GM23338 (cell line): ENCODE measurements around the gene TFIP11. TPM values are rescaled to one million over a fixed set of nuclear protein-coding genes. Genes with fewer than 3 reads are reported as not detected.

Source experiments
- ATAC-seq: fragments of 200-7000 bp; cut with Tn5 transposase; 3 replicates; pipeline ENCODE4 v1.9.1; 2020
- DNase-seq: peaks from one replicate; pipeline ENCODE4 v3.0.0-alpha.2; 2015; ENCODE audit warnings: low spot score
- H2AFZ ChIP-seq: fragments of 200-600 bp; sonication (generic); 2 replicates; pipeline ENCODE4 v1.8.0; 2016; ENCODE audit warnings: antibody characterized with exemption, mild to moderate bottlenecking, moderate library complexity
- H3F3A ChIP-seq: fragments of 200-600 bp; sonication (generic); replicated peaks from 2 replicates; pipeline ENCODE4 v1.8.0; 2017; ENCODE audit warnings: antibody characterized with exemption, mixed run types, low read depth
- H3K27ac ChIP-seq: fragments of 200-600 bp; sonication (generic); 2 replicates; pipeline ENCODE4 v1.6.1; 2016; ENCODE audit warnings: low read depth
- H3K27me3 ChIP-seq: fragments of 200-600 bp; sonication (generic); 2 replicates; pipeline ENCODE4 v1.8.0; 2016; ENCODE audit warnings: mild to moderate bottlenecking, mixed run types, moderate library complexity; ENCODE audit not compliant: insufficient read depth
- H3K36me3 ChIP-seq: fragments of 200-600 bp; sonication (generic); 2 replicates; pipeline ENCODE4 v1.8.0; 2016; ENCODE audit warnings: mild to moderate bottlenecking; ENCODE audit not compliant: insufficient read depth
- H3K4me1 ChIP-seq: fragments of 200-600 bp; sonication (generic); 2 replicates; pipeline ENCODE4 v1.8.0; 2016; ENCODE audit warnings: mild to moderate bottlenecking, moderate library complexity; ENCODE audit not compliant: insufficient read depth
- H3K4me2 ChIP-seq: fragments of 200-600 bp; sonication (generic); 2 replicates; pipeline ENCODE4 v1.7.1; 2017; ENCODE audit warnings: mixed run types
- H3K4me3 ChIP-seq: fragments of 200-600 bp; sonication (generic); 2 replicates; pipeline ENCODE4 v1.6.1; 2016; ENCODE audit warnings: mixed run types
- H3K79me2 ChIP-seq: fragments of 200-600 bp; sonication (generic); replicated peaks from 2 replicates; pipeline ENCODE4 v1.8.0; 2017; ENCODE audit warnings: mild to moderate bottlenecking; ENCODE audit not compliant: insufficient read depth
- H3K9me2 ChIP-seq: fragments of 200-600 bp; sonication (generic); 2 replicates; pipeline ENCODE4 v1.8.0; 2017; ENCODE audit not compliant: insufficient read depth
- H4K20me1 ChIP-seq: fragments of 200-600 bp; sonication (generic); replicated peaks from 2 replicates; pipeline ENCODE4 v1.8.0; 2017; ENCODE audit warnings: mild to moderate bottlenecking; ENCODE audit not compliant: insufficient read depth
- H3K27ac Mint-ChIP-seq: 2 replicates; pipeline ENCODE4 v1.8.0; 2020; ENCODE audit warnings: inconsistent platforms, mild to moderate bottlenecking, moderate library complexity, mixed read lengths
- H3K27me3 Mint-ChIP-seq: 3 replicates; pipeline ENCODE4 v1.8.0; 2022; ENCODE audit warnings: low read depth, mild to moderate bottlenecking, moderate library complexity, mixed read lengths, inconsistent platforms; ENCODE audit not compliant: insufficient read depth, poor library complexity
- H3K36me3 Mint-ChIP-seq: 3 replicates; pipeline ENCODE4 v1.8.0; 2021; ENCODE audit warnings: low read depth, mild to moderate bottlenecking, inconsistent platforms, moderate library complexity, mixed read lengths
- H3K4me1 Mint-ChIP-seq: 3 replicates; pipeline ENCODE4 v1.8.0; 2020; ENCODE audit warnings: mild to moderate bottlenecking, inconsistent platforms, mixed read lengths
- H3K4me3 Mint-ChIP-seq: 3 replicates; pipeline ENCODE4 v1.8.0; 2021; ENCODE audit warnings: moderate library complexity, mild to moderate bottlenecking, inconsistent platforms, mixed read lengths
- H3K9me3 Mint-ChIP-seq: 3 replicates; pipeline ENCODE4 v1.8.0; 2020; ENCODE audit warnings: moderate library complexity, mild to moderate bottlenecking, inconsistent platforms, mixed read lengths
- CREB1 ChIP-seq: fragments of 250-450 bp; sonication (Bioruptor Pico); IDR thresholded peaks from 2 replicates; pipeline ENCODE4 v1.5.0; 2020; ENCODE audit warnings: low read depth, mild to moderate bottlenecking, moderate library complexity
- CTCF ChIP-seq, 2 experiments: fragments of 200-600 bp in 1 of 2; sonication (generic) in 1 of 2; conservative IDR thresholded peaks; 2 replicates each; pipeline versions ENCODE4 v1.5.1 to v1.6.1; 2016 to 2017; ENCODE audit warnings: antibody characterized with exemption in 2 of 2, low read depth in 2 of 2, mild to moderate bottlenecking in 2 of 2, moderate library complexity in 1 of 2
- EZH2phosphoT487 ChIP-seq: fragments of 200-600 bp; sonication (generic); IDR thresholded peaks from one replicate; pipeline ENCODE4 v1.8.1; 2018; ENCODE audit warnings: antibody characterized with exemption; ENCODE audit not compliant: unreplicated experiment
- JUNB ChIP-seq: IDR thresholded peaks from one replicate; pipeline ENCODE4 v1.6.1; 2016; ENCODE audit warnings: antibody characterized with exemption; ENCODE audit not compliant: unreplicated experiment
- NANOG ChIP-seq: IDR thresholded peaks from 2 replicates; pipeline ENCODE4 v1.6.1; 2016; ENCODE audit warnings: antibody characterized with exemption, borderline replicate concordance
- POLR2AphosphoS5 ChIP-seq: IDR thresholded peaks from 2 replicates; pipeline ENCODE4 v1.6.1; 2016; ENCODE audit warnings: antibody characterized with exemption, low read depth
- STAT1 ChIP-seq: IDR thresholded peaks from one replicate; pipeline ENCODE4 v1.6.1; 2016; ENCODE audit warnings: antibody characterized with exemption; ENCODE audit not compliant: unreplicated experiment
- ZNF114 ChIP-seq: fragments of 250-450 bp; sonication (Bioruptor Pico); IDR thresholded peaks from 2 replicates; pipeline ENCODE4 v1.5.0; 2020; ENCODE audit warnings: mild to moderate bottlenecking, moderate library complexity
- ZNF331 ChIP-seq: fragments of 250-450 bp; sonication (Bioruptor Pico); IDR thresholded peaks from 2 replicates; pipeline ENCODE4 v1.5.0; 2020; ENCODE audit warnings: low read depth, mild to moderate bottlenecking, moderate library complexity
- ZNF462 ChIP-seq: fragments of 250-450 bp; sonication (Bioruptor Pico); IDR thresholded peaks from 2 replicates; pipeline ENCODE4 v1.5.0; 2020; ENCODE audit warnings: mild to moderate bottlenecking, moderate library complexity
- polyA plus RNA-seq: library from polyadenylated mRNA; unstranded; fragments of >200 nt; fragmentation: Nextera tagmentation; extraction: Ambion mirVana; gene quantifications from 2 replicates; pipeline ENCODE4 v1.2.1, GENCODE V29; 2016
- total RNA-seq: library from RNA; depleted of rRNA; stranded (reverse); fragments of >200 nt; shearing (Covaris generic); gene quantifications from 2 replicates; pipeline ENCODE4 v1.2.3, GENCODE V29; 2014

TFIP11 gene
- total and polyA plus RNA-seq, 2 experiments from 2014 or later: 17.1 to 26.2 TPM

- peaks cover 25% of the 10 kb centered on the region for H3K36me3 ChIP-seq
- DNase-seq (no peak), ATAC-seq (no peak)
- Mint-ChIP-seq H3K4me1 (peaks cover 43% of the 10 kb centered on the region), H3K9me3 (0 out of 3 replicates have a peak, but pooled peaks cover 2% of the 10 kb centered on the region), H3K36me3 (peaks cover 33% of the 10 kb centered on the region), H3K27ac (peak overlapping the region; percentile 45), H3K4me3 (peak overlapping the region; percentile 23; the same call in 1 of the 3 replicates), H3K27me3 (peaks cover 2% of the 10 kb centered on the region)
- H3K9me2 ChIP-seq: no peaks in the 10 kb centered on the region
- peak overlapping the region; percentile 41; the same call in 1 of the 2 replicates for H3K4me2 ChIP-seq
- H3F3A ChIP-seq: peaks cover 20% of the 10 kb centered on the region
- H3K4me1 ChIP-seq: peaks cover 27% of the 10 kb centered on the region
- H3K4me3 ChIP-seq: peak overlapping the region; percentile 33; the same call in 1 of the 2 replicates
- H3K27me3 ChIP-seq: no peaks in the 10 kb centered on the region
- H4K20me1 ChIP-seq: peaks cover 12% of the 10 kb centered on the region
- 0 out of 2 replicates have a peak overlapping the region, but pooled peaks have one; percentile 52 for H3K27ac ChIP-seq
- no peak overlapping the region for H2AFZ ChIP-seq
- TF ChIP-seq CTCF (conservative IDR thresholded peaks at IDR 0.05; ENCODE audit: low read depth in 2 of 2) (no peak), ZNF114 (CRISPR knock-in tag) (no peak), STAT1 (no peak), ZNF462 (no peak), ZNF331 (CRISPR knock-in tag) (no peak), CREB1 (CRISPR knock-in tag) (no peak), EZH2phosphoT487 (no peak), JUNB (no peak), NANOG (no peak), POLR2AphosphoS5 (no peak)
- peaks cover 68% of the 10 kb centered on the region for H3K79me2 ChIP-seq
Observed at GRCh38 chr22:26481112-26481693, 31.1 kb downstream of the TFIP11 start.
